ENCODE data around the gene UBL4B. TPM values are rescaled to one million over a fixed set of nuclear protein-coding genes. Genes with fewer than 3 reads are reported as not detected.

The UBL4B gene
- total RNA-seq, 4 donors from 2014 or later: 0.59 TPM; not detected in 3

- Histone ChIP-seq H3K4me3 (no peak overlapping the region), H3K36me3 (no peaks in the 10 kb centered on the region), H3K27ac (no peak overlapping the region), H3K9me3 (no peaks in the 10 kb centered on the region), H3K4me1 (peaks cover 0 to 9% (median 0%) of the 10 kb centered on the region in 3 donors), H3K27me3 (peaks cover 0 to 53% (median 0%) of the 10 kb centered on the region in 4 donors)
- TF ChIP-seq CTCF (IDR thresholded peaks at IDR 0.05) (no peak), POLR2A (IDR thresholded peaks at IDR 0.05) (no peak)
- intact Hi-C loops (cut with DNase I): no loop called here
- no peak for DNase-seq
- WGBS, 2 donors: 41 to 58% methylated on average over 3 to 7 of the region's 7 CpGs
These were observed 17.1 kb upstream of the UBL4B start for GRCh38 chr1:110094931-110095654.

- TF ChIP-seq POLR2A (IDR thresholded peaks at IDR 0.05) (no peak), CTCF (IDR thresholded peaks at IDR 0.05) (no peak)
- no peak overlapping the region for H3K4me3 ChIP-seq
- no peaks in the 10 kb centered on the region for H3K9me3 ChIP-seq
- no peaks in the 10 kb centered on the region for H3K36me3 ChIP-seq
- DNase-seq: no peak
- peaks cover 0 to 9% (median 0%) of the 10 kb centered on the region in 3 donors for H3K4me1 ChIP-seq
- H3K27me3 ChIP-seq: peaks cover 0 to 64% (median 0%) of the 10 kb centered on the region in 4 donors
- intact Hi-C loops (cut with DNase I): no loop called here
- no peak overlapping the region for H3K27ac ChIP-seq
- WGBS, 2 donors: 85 to 90% methylated on average over 8 to 11 of the region's 11 CpGs
These were observed 14.6 kb upstream of the UBL4B start for GRCh38 chr1:110097507-110098221.

- WGBS, 2 donors: 59 to 68% methylated on average over 9 of the region's 9 CpGs
- no peak for DNase-seq
- Histone ChIP-seq H3K36me3 (no peaks in the 10 kb centered on the region), H3K4me1 (peaks cover 0 to 9% (median 0%) of the 10 kb centered on the region in 3 donors), H3K9me3 (no peaks in the 10 kb centered on the region), H3K27ac (no peak overlapping the region), H3K27me3 (peaks cover 0 to 62% (median 0%) of the 10 kb centered on the region in 4 donors), H3K4me3 (no peak overlapping the region)
- no peak for TF ChIP-seq CTCF (IDR thresholded peaks at IDR 0.05)
- TF ChIP-seq POLR2A (IDR thresholded peaks at IDR 0.05): no peak
- intact Hi-C loops (cut with DNase I): no loop called here
These were observed 13.8 kb upstream of the UBL4B start for GRCh38 chr1:110098222-110099026.

GRCh38 chr1:110100335-110100734 is 11.9 kb upstream of the UBL4B start:
- H3K4me3 ChIP-seq: no peak overlapping the region
- no peak for TF ChIP-seq CTCF (IDR thresholded peaks at IDR 0.05)
- no peak for TF ChIP-seq POLR2A (IDR thresholded peaks at IDR 0.05)
- no peaks in the 10 kb centered on the region for H3K9me3 ChIP-seq
- intact Hi-C loops (cut with DNase I): no loop called here
- no peak overlapping the region for H3K27ac ChIP-seq
- no peak for DNase-seq
- H3K27me3 ChIP-seq: peaks cover 0 to 43% (median 0%) of the 10 kb centered on the region in 4 donors
- H3K4me1 ChIP-seq: peaks cover 0 to 9% (median 0%) of the 10 kb centered on the region in 3 donors
- H3K36me3 ChIP-seq: no peaks in the 10 kb centered on the region
- WGBS, 2 donors: 71 to 86% methylated on average over 2 of the region's 2 CpGs
